ENCODE measurements around the gene BSND.

BSND gene

GRCh38 chr1:55010887-55011217 lies 12.1 kb downstream of the BSND start:
- no peak overlapping the region for H3K4me3 ChIP-seq (ENCODE audit: low read length)
- TF ChIP-seq, protein P1, sequence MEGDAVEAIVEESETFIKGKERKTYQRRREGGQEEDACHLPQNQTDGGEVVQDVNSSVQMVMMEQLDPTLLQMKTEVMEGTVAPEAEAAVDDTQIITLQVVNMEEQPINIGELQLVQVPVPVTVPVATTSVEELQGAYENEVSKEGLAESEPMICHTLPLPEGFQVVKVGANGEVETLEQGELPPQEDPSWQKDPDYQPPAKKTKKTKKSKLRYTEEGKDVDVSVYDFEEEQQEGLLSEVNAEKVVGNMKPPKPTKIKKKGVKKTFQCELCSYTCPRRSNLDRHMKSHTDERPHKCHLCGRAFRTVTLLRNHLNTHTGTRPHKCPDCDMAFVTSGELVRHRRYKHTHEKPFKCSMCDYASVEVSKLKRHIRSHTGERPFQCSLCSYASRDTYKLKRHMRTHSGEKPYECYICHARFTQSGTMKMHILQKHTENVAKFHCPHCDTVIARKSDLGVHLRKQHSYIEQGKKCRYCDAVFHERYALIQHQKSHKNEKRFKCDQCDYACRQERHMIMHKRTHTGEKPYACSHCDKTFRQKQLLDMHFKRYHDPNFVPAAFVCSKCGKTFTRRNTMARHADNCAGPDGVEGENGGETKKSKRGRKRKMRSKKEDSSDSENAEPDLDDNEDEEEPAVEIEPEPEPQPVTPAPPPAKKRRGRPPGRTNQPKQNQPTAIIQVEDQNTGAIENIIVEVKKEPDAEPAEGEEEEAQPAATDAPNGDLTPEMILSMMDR (IDR thresholded peaks at IDR 0.05; ENCODE audit: low read depth, low read length) = peak; percentile 21
- no peak for TF ChIP-seq EZH2phosphoT487 (IDR thresholded peaks at IDR 0.05; ENCODE audit: low read depth)
- H3K4me1 ChIP-seq (ENCODE audit: low read length) = no peaks in the 10 kb centered on the region
- H3K36me3 ChIP-seq (replicated peaks; ENCODE audit: low read depth, low read length) = no peaks in the 10 kb centered on the region
- no peak overlapping the region for H2AFZ ChIP-seq (ENCODE audit: low read depth, low read length)
- no peaks in the 10 kb centered on the region for H3K79me2 ChIP-seq (ENCODE audit: low read length)
- peaks cover 13% of the 10 kb centered on the region; the same call in 1 of the 2 replicates for H3K27me3 ChIP-seq (ENCODE audit: low read depth, low read length)
- no peak overlapping the region for H3K9ac ChIP-seq (ENCODE audit: low read length)
- H3K4me2 ChIP-seq (ENCODE audit: low read length) = no peak overlapping the region
- H4K20me1 ChIP-seq (ENCODE audit: insufficient read depth, low read length) = no peaks in the 10 kb centered on the region
- H3K9me3 ChIP-seq (ENCODE audit: insufficient read depth, low read length) = no peaks in the 10 kb centered on the region
- no peak overlapping the region for H3K27ac ChIP-seq (ENCODE audit: low read length)

DNA sequence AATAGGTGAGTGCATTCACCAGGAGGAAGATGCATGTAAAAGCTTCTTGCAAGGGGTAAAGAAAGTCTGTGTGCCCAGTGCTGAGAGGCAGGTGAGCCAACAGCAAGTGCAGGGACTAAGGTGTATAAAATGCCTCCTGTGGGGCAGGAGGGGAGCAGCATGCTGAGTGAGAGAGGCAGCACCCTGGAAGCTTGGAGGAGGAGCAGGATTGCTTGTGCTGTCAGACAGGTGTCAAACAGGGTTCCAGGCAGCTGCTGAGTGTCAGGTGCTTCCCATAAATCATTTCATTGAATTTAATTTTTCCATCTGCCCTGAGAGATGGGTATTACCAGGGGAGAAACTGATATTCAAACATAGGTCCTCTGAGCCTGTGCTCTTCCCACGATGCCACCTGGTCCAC lies 13.9 kb downstream of the BSND start:
- H3K36me3 ChIP-seq (replicated peaks; ENCODE audit: low read depth, low read length) = no peaks in the 10 kb centered on the region
- no peak overlapping the region for H3K4me2 ChIP-seq (ENCODE audit: low read length)
- H3K4me1 ChIP-seq (ENCODE audit: low read length) = no peaks in the 10 kb centered on the region
- peaks cover 27% of the 10 kb centered on the region for H3K27me3 ChIP-seq (ENCODE audit: low read depth, low read length)
- H2AFZ ChIP-seq (ENCODE audit: low read depth, low read length) = no peak overlapping the region
- no peak overlapping the region for H3K4me3 ChIP-seq (ENCODE audit: low read length)
- no peak overlapping the region for H3K27ac ChIP-seq (ENCODE audit: low read length)
- no peak overlapping the region for H3K9ac ChIP-seq (ENCODE audit: low read length)
- H3K9me3 ChIP-seq (ENCODE audit: insufficient read depth, low read length) = no peaks in the 10 kb centered on the region
- no peaks in the 10 kb centered on the region for H3K79me2 ChIP-seq (ENCODE audit: low read length)
- no peaks in the 10 kb centered on the region for H4K20me1 ChIP-seq (ENCODE audit: insufficient read depth, low read length)
- no peak for TF ChIP-seq EZH2phosphoT487 (IDR thresholded peaks at IDR 0.05; ENCODE audit: low read depth)
- TF ChIP-seq, protein P1 (IDR thresholded peaks at IDR 0.05; ENCODE audit: low read depth, low read length) = no peak

DNA sequence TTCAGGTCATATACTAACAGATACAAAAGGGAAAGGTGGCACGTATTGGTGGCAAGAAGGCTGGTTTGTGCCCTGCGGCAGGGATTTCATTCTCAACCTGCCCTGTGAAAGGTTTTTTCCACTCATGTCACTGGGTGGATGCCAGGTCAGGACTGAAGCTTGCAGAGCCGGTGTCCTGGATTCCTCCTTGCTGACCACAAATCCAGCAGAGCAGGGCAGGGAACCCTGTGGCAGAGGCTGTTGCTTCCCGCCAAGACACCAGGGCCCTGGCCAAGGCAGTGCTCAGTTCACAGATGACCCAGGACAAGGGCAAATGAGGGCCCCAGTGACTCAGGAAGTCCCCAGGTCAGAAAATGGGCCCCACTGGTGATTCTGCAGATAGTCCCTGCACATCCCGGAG lies 16.4 kb downstream of the BSND start:
- no peak overlapping the region for H3K4me2 ChIP-seq (ENCODE audit: low read length)
- no peak overlapping the region for H3K9ac ChIP-seq (ENCODE audit: low read length)
- H4K20me1 ChIP-seq (ENCODE audit: insufficient read depth, low read length) = no peaks in the 10 kb centered on the region
- no peaks in the 10 kb centered on the region for H3K9me3 ChIP-seq (ENCODE audit: insufficient read depth, low read length)
- H3K36me3 ChIP-seq (replicated peaks; ENCODE audit: low read depth, low read length) = no peaks in the 10 kb centered on the region
- H3K4me1 ChIP-seq (ENCODE audit: low read length) = no peaks in the 10 kb centered on the region
- no peak overlapping the region for H3K27ac ChIP-seq (ENCODE audit: low read length)
- H3K4me3 ChIP-seq (ENCODE audit: low read length) = no peak overlapping the region
- no peak for TF ChIP-seq EZH2phosphoT487 (IDR thresholded peaks at IDR 0.05; ENCODE audit: low read depth)
- TF ChIP-seq, protein P1 (IDR thresholded peaks at IDR 0.05; ENCODE audit: low read depth, low read length) = no peak
- no peak overlapping the region for H2AFZ ChIP-seq (ENCODE audit: low read depth, low read length)
- H3K27me3 ChIP-seq (ENCODE audit: low read depth, low read length) = peaks cover 27% of the 10 kb centered on the region
- H3K79me2 ChIP-seq (ENCODE audit: low read length) = no peaks in the 10 kb centered on the region

DNA sequence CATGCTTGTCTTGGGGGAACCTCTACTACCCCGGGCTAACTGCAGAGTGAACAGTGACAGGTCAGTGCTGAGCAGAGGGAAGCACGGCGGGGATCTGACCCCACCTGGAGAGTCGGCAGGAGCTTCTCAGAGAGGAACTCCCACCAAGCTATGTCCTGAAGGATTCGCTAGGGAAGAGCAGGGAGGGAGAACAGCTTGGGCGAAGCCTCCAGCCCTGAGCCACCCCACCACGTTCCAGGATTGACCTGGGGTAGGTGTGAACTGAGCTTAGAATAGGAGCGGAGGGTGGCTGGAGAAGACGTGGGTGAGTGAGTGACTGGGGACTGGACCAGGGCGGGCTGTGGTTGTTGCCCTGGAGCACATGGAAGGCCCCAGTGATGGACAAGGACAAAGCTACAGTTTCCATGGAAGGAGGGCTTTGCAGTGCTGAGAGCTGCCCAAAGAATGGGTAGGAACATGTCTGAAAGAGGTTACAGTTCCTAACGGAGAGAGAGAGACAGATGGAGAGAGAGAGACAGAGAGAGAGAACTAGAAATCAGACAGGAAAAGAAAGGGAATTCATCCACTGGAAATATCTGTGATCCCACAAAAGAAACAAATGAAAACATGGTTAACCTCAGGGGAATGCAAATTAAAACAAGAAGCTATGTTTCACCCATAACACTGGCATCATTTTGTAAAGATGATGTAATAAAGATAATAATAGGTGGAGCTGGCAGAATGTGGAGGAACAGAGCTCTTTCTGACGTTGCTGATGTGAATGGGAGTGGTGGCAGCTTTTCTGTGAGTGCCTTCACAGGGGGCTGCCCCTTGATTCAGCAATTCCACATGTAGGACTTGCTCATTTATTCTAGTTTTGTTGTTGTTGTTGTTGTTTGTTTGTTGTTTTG lies 17.2 kb downstream of the BSND start:
- no peak overlapping the region for H2AFZ ChIP-seq (ENCODE audit: low read depth, low read length)
- H3K27me3 ChIP-seq (ENCODE audit: low read depth, low read length) = peaks cover 27% of the 10 kb centered on the region
- no peaks in the 10 kb centered on the region for H3K9me3 ChIP-seq (ENCODE audit: insufficient read depth, low read length)
- no peak overlapping the region for H3K4me2 ChIP-seq (ENCODE audit: low read length)
- H3K27ac ChIP-seq (ENCODE audit: low read length) = no peak overlapping the region
- no peaks in the 10 kb centered on the region for H3K79me2 ChIP-seq (ENCODE audit: low read length)
- no peaks in the 10 kb centered on the region for H3K36me3 ChIP-seq (replicated peaks; ENCODE audit: low read depth, low read length)
- no peaks in the 10 kb centered on the region for H3K4me1 ChIP-seq (ENCODE audit: low read length)
- TF ChIP-seq EZH2phosphoT487 (IDR thresholded peaks at IDR 0.05; ENCODE audit: low read depth) = no peak
- TF ChIP-seq, protein P1 (IDR thresholded peaks at IDR 0.05; ENCODE audit: low read depth, low read length) = no peak
- H3K4me3 ChIP-seq (ENCODE audit: low read length) = no peak overlapping the region
- H4K20me1 ChIP-seq (ENCODE audit: insufficient read depth, low read length) = no peaks in the 10 kb centered on the region
- H3K9ac ChIP-seq (ENCODE audit: low read length) = no peak overlapping the region
